ENCODE data around the gene DNAI1.
"Not testable (repeated sequence)": the region's sequence is repeated elsewhere in the genome, so short reads cannot be mapped to it uniquely, and the experiment has no call there.

Gene DNAI1

DNA sequence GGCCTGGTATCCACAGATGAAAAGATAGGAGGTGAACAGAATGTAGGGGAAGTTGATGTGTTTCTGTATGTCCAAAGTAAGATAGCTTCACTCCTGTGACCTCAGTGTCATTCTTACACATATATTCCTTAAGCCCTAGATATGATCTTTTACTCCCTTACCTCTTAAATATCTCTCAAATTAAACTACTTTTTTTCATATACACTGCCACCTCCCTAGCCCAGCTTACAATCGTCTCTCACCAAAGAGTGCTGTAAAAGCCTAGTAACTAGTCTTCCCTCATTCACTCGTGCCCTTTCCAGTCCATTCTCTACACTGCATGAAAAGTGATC lies 5.3 kb downstream of the DNAI1 start:
- TF ChIP-seq, protein P1, sequence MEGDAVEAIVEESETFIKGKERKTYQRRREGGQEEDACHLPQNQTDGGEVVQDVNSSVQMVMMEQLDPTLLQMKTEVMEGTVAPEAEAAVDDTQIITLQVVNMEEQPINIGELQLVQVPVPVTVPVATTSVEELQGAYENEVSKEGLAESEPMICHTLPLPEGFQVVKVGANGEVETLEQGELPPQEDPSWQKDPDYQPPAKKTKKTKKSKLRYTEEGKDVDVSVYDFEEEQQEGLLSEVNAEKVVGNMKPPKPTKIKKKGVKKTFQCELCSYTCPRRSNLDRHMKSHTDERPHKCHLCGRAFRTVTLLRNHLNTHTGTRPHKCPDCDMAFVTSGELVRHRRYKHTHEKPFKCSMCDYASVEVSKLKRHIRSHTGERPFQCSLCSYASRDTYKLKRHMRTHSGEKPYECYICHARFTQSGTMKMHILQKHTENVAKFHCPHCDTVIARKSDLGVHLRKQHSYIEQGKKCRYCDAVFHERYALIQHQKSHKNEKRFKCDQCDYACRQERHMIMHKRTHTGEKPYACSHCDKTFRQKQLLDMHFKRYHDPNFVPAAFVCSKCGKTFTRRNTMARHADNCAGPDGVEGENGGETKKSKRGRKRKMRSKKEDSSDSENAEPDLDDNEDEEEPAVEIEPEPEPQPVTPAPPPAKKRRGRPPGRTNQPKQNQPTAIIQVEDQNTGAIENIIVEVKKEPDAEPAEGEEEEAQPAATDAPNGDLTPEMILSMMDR (IDR thresholded peaks at IDR 0.05; ENCODE audit: low read depth, low read length, missing control alignments): no peak
- no peak overlapping the region for H3K4me3 ChIP-seq (ENCODE audit: low read depth, low read length)
- no peak for DNase-seq (ENCODE audit: low read depth)

DNA sequence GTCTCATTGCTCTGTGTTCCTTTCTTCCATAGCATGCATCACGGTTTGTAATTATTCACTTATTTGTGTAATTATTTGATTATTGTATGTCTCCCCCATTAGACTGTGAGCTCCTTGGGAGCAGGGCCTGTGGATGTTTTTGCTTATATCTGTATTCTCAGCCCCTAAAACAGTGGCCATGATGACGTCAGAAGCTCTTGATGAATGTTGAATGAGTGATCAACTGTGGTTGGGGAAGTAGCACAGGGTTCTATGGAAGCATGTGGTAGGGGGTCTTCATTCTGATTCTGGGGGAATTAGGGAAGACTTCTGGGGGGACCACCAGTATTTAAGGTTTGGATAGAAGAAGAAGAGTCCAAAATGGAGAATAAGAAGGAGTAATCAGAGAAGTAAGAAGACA lies 6.0 kb downstream of the DNAI1 start:
- H3K4me3 ChIP-seq (ENCODE audit: low read depth, low read length): no peak overlapping the region
- TF ChIP-seq, protein P1 (IDR thresholded peaks at IDR 0.05; ENCODE audit: low read depth, low read length, missing control alignments): no peak
- no peak for DNase-seq (ENCODE audit: low read depth)

DNA sequence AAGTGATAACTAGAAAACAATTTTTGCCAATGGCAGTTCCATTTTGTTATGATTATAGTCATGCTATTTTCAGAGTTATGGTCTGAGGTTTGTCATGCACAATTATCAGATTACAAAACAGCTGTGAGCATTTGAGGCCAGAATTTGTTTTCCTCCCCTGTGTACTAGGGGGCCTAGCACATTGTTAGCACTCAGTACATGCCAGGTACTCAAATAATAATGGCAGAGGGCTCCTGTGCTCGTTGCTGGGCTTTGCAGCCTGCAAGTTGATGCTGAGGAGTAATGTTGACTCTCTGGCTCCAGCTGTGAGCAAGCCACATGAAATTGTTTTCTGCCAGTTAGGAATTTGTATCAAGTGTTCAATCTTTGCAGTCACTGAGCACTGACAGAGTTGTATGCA lies 6.9 kb downstream of the DNAI1 start:
- TF ChIP-seq, protein P1 (IDR thresholded peaks at IDR 0.05; ENCODE audit: low read depth, low read length, missing control alignments): no peak
- no peak for DNase-seq (ENCODE audit: low read depth)
- H3K4me3 ChIP-seq (ENCODE audit: low read depth, low read length): no peak overlapping the region

DNA sequence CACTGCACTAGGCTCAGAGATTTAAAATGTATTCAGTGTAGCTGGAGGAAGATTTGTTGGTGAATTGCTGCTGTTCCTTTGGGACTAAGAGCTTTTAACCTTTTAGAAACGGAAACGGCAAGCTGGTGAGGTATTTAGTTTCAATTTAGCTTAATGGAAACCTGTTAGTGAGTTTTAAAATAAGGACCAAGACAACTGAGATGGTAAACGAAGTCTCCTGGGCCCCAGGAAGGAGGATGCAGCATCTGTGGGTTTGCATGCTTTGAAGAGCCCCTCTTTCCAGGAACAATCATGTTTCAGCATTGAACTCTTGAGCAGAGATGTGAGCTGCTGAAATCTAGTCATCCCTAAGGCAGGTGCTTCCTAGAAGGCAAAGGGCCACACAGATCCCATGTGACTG lies 16.5 kb downstream of the DNAI1 start:
- TF ChIP-seq, protein P1 (IDR thresholded peaks at IDR 0.05; ENCODE audit: low read depth, low read length, missing control alignments): no peak
- DNase-seq (ENCODE audit: low read depth): no peak
- H3K4me3 ChIP-seq (ENCODE audit: low read depth, low read length): no peak overlapping the region

DNA sequence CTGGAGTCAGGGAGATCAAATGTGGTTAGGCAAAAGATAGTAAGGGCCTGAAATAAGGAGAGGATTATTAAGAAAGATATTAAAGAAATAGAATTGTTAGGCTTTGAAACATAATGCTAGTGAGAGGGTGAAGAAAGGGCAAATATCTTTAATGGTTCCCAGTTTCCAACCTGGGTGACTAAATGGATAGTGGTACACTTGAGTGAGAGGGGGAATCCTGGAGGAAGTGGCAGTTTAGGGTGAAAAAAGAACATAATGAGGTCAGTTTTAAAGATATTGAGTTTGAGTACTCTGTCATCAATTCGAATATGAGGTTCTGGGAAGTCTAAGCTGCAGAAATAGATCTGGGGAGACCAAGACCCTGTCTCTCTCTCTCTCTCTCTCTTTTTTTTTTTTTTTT lies 18.9 kb downstream of the DNAI1 start:
- no peak for DNase-seq (ENCODE audit: low read depth)
- TF ChIP-seq, protein P1 (IDR thresholded peaks at IDR 0.05; ENCODE audit: low read depth, low read length, missing control alignments): no peak
- H3K4me3 ChIP-seq (ENCODE audit: low read depth, low read length): no peak overlapping the region

DNA sequence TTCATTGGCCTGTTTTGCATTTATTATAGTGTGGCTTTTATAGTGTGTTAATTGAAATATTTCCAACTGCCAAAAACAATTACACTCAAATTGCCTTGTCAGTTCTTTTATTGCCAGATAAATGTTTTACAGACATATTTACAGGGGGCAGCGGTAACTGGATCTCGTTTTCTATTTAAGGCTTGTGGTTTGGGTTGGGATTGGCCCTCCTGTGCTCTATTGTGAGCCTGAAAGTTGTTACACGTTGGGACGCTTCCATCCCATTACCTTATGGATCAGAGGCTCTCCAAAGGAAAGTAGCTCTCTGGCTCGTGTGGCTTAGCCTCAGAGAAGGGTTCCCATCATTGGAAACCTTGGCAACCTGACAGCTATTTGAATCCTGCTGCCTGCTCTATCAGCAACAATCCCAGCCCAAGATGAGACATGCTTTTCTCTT lies 20.8 kb downstream of the DNAI1 start:
- TF ChIP-seq, protein P1 (IDR thresholded peaks at IDR 0.05; ENCODE audit: low read depth, low read length, missing control alignments): no peak
- no peak for DNase-seq (ENCODE audit: low read depth)
- no peak overlapping the region for H3K4me3 ChIP-seq (ENCODE audit: low read depth, low read length)

DNA sequence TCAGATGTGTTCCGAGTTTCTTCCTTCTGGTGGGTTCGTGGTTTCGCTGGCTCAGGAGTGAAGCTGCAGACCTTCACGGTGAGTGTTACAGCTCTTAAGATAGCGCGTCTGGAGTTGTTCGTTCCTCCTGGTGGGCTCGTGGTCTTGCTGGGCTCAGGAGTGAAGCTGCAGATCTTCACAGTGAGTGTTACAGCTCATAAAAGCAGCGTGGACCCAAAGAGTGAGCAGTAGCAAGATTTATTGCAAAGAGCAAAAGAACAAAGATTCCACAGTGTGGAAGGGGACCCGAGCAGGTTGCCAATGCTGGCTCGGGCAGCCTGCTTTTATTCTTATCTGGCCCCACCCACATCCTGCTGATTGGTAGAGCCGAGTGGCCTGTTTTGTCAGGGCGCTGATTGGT lies 23.0 kb downstream of the DNAI1 start:
- not testable (repeated sequence) for H3K4me3 ChIP-seq (ENCODE audit: low read depth, low read length); DNase-seq (ENCODE audit: low read depth)

DNA sequence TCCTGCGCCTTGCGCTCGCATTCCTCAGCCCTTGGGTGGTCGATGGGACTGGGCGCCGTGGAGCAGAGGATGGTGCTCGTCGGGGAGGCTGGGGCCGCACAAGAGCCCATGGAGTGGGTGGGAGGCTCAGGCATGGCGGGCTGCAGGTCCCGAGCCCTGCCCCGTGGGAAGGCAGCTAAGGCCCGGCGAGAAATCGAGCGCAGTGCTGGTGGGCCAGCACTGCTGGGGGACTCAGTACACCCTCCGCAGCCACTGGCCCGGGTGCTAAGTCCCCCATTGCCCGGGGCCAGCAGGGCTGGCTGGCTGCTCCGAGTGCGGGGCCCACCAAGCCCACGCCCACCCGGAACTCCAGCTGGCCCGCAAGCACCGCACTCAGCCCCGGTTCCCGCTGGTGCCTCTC lies 24.1 kb downstream of the DNAI1 start:
- not testable (repeated sequence) for DNase-seq (ENCODE audit: low read depth); H3K4me3 ChIP-seq (ENCODE audit: low read depth, low read length)
